ENCODE data around the gene DENND1C. TPM values are rescaled to one million over a fixed set of nuclear protein-coding genes. Genes with fewer than 3 reads are reported as not detected.

DENND1C gene
- total and polyA plus RNA-seq, 2 of the 8 experiments (the other 6 are each of a cell fraction or from before 2014, with no cell fraction given) = 3.6 to 4.0 TPM

DNA sequence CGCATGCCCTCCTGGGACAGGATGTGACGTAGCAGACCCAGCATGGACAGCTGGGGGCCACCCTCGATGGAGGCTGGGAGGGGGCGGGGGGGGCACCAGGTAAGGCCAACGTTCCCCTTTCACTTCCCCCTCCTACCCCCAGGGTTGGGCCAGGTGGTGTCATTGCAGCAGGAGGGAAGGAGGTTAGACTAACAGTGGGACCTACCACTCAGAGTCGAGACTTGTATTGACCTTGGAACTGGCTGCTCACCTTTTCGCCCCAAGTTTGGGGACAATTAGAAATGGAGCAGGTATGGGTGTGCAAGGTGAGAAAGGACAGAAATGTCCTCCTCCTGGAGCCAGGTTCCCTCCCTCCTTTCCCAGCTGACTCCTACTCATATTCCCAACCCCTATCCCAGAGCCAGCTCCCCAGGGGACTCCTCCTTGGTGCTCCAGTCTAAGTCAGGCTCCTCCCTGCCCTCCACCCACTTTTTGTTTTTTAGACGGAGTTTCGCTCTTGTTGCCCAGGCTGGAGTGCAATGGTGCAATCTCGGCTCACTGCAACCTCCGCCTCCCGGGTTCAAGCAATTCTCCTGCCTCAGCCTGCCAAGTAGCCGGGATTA lies 39.4 kb downstream of the DENND1C start:
- no peak overlapping the region for H2AK5ac ChIP-seq (ENCODE audit: low read depth, low read length)
- H3K56ac ChIP-seq (replicated peaks; ENCODE audit: insufficient read length, low read depth, low read length) = no peak overlapping the region
- H3K27ac ChIP-seq (ENCODE audit: low read depth, low read length) = no peak overlapping the region
- no peak overlapping the region for H3K14ac ChIP-seq (ENCODE audit: insufficient read length)
- no peak overlapping the region for H3K4me2 ChIP-seq (ENCODE audit: insufficient read depth in 1 of 2, low read depth in 2 of 2, low read length in 2 of 2)
- 95% methylated on average over 7 of the region's 13 CpGs; no CpG with 5 or more reads in 1 of the 2 experiments for WGBS, 2 experiments (ENCODE audit: extremely low coverage in 1 of 2, insufficient coverage in 1 of 2, insufficient read length in 1 of 2, insufficient replicate concordance in 2 of 2, low coverage in 1 of 2, low lambda C conversion rate in 2 of 2, missing lambda C conversion rate in 1 of 2)
- H4K8ac ChIP-seq (ENCODE audit: extremely low read depth, insufficient read depth, low read length) = peak overlapping the region; percentile 5; the same call in 1 of the 2 replicates
- ChIA-PET CTCF (ENCODE audit: partially characterized antibody) (interaction anchor here (0.6 to 1.7 kb wide), 2 partner anchors 111 to 421 kb away, joined by 3 read pairs; no protein-coding TSS in a partner anchor), POLR2A (ENCODE audit: partially characterized antibody) (interaction anchor here (1.3 to 2.1 kb wide), 2 partner anchors 10 to 15 kb away, joined by 3 to 4 read pairs; no protein-coding TSS in a partner anchor)
- no peaks in the 10 kb centered on the region for H3K9me3 ChIP-seq (ENCODE audit: insufficient read depth in 2 of 2, low read depth in 1 of 2, low read length in 1 of 2)
- H2BK12ac ChIP-seq (ENCODE audit: low read depth, low read length) = no peak overlapping the region
- H3K23me2 ChIP-seq (ENCODE audit: low read depth, low read length) = no peaks in the 10 kb centered on the region
- H3K18ac ChIP-seq (ENCODE audit: extremely low read depth, low read length) = no peak overlapping the region
- H3K4me3 ChIP-seq (ENCODE audit: extremely low read depth in 1 of 4, insufficient read depth in 2 of 4, low read depth in 3 of 4, low read length in 4 of 4) = no peak overlapping the region
- no peaks in the 10 kb centered on the region for H3K79me1 ChIP-seq (ENCODE audit: low read depth, low read length)
- H3K36me3 ChIP-seq (ENCODE audit: control insufficient read depth in 2 of 4, insufficient read depth in 4 of 4, low read length in 3 of 4) = no peaks in the 10 kb centered on the region
- H2BK5ac ChIP-seq (ENCODE audit: low read depth, low read length) = no peak overlapping the region
- no peak overlapping the region for H3K9ac ChIP-seq (replicated peaks in 1 of 4; ENCODE audit: extremely low read depth in 1 of 4, low read depth in 3 of 4, low read length in 3 of 4)
- no peak overlapping the region for H2AFZ ChIP-seq (ENCODE audit: low read length)
- H4K91ac ChIP-seq (replicated peaks; ENCODE audit: insufficient read length, low read length) = no peak overlapping the region
- H2BK20ac ChIP-seq (ENCODE audit: low read length) = no peak overlapping the region
- H2BK120ac ChIP-seq (replicated peaks; ENCODE audit: low read depth, low read length) = no peak overlapping the region
- H4K20me1 ChIP-seq (replicated peaks in 1 of 2; ENCODE audit: control insufficient read depth in 1 of 2, insufficient read depth in 2 of 2, low read length in 2 of 2) = no peaks in the 10 kb centered on the region
- H3K23ac ChIP-seq (ENCODE audit: insufficient read length) = no peak overlapping the region
- TF ChIP-seq KDM1A (IDR thresholded peaks at IDR 0.05; ENCODE audit: borderline replicate concordance, low read length) (peak; percentile 68; the same call in 1 of the 2 replicates), EP300 (IDR thresholded peaks at IDR 0.05; ENCODE audit: borderline replicate concordance in 1 of 2, low read depth in 2 of 2, low read length in 2 of 2) (no peak)
- FAIRE-seq (no peak), DNase-seq (ENCODE audit: low read depth in 1 of 2, low spot score in 2 of 2) (no peak)
- no peak overlapping the region for H3K4ac ChIP-seq (replicated peaks; ENCODE audit: insufficient read length, low read depth, low read length)
- no peak overlapping the region for H4K5ac ChIP-seq (ENCODE audit: insufficient read length, low read depth, low read length)
- H3K79me2 ChIP-seq (ENCODE audit: control insufficient read depth in 1 of 2, insufficient read depth in 2 of 2, low read length in 2 of 2) = no peaks in the 10 kb centered on the region
- no peaks in the 10 kb centered on the region for H3K27me3 ChIP-seq (replicated peaks in 1 of 4; ENCODE audit: control insufficient read depth in 3 of 4, extremely low read depth in 1 of 4, insufficient read depth in 3 of 4, low read length in 3 of 4)
- H2BK15ac ChIP-seq (ENCODE audit: low read length) = no peak overlapping the region
- H3K4me1 ChIP-seq (replicated peaks in 1 of 4; ENCODE audit: control insufficient read depth in 3 of 4, insufficient read depth in 4 of 4, low read length in 3 of 4) = no peaks in the 10 kb centered on the region
